Measurements from ENCODE around the gene CAPN5.

GRCh38 chr11:77044886-77045285 lies 21.9 kb upstream of the CAPN5 start:
- TF ChIP-seq TOX (CRISPR knock-in tag; IDR thresholded peaks at IDR 0.05; ENCODE audit: borderline replicate concordance) = no peak
- TF ChIP-seq, protein P1, sequence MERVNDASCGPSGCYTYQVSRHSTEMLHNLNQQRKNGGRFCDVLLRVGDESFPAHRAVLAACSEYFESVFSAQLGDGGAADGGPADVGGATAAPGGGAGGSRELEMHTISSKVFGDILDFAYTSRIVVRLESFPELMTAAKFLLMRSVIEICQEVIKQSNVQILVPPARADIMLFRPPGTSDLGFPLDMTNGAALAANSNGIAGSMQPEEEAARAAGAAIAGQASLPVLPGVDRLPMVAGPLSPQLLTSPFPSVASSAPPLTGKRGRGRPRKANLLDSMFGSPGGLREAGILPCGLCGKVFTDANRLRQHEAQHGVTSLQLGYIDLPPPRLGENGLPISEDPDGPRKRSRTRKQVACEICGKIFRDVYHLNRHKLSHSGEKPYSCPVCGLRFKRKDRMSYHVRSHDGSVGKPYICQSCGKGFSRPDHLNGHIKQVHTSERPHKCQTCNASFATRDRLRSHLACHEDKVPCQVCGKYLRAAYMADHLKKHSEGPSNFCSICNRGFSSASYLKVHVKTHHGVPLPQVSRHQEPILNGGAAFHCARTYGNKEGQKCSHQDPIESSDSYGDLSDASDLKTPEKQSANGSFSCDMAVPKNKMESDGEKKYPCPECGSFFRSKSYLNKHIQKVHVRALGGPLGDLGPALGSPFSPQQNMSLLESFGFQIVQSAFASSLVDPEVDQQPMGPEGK (CRISPR knock-in tag; IDR thresholded peaks at IDR 0.05; ENCODE audit: borderline replicate concordance) = no peak

All from SK-N-SH treated with all-trans-retinoic acid at 6 μM for 48 hours (cell line).